Endothelial cell of umbilical vein (primary cell): ENCODE results near the gene NFIA. TPM values are rescaled to one million over a fixed set of nuclear protein-coding genes. Genes with fewer than 3 reads are reported as not detected.

ENCODE experiments used
- BruUV-seq: library from RNA; stranded (reverse); fragments of 400-500 nt; replicated peaks from 2 replicates; lab custom pipeline; 2021; lab: Mats Ljungman, UMichigan
- CTCF ChIA-PET: fragments of 300-600, 350-600 bp; sonication (Branson Sonifier 250); formaldehyde crosslinking; loops from one replicate; lab custom pipeline; 2021; ENCODE audit warnings: antibody characterized with exemption, inconsistent platforms; lab: Charles Lee
- POLR2A ChIA-PET: fragments of 300-600, 350-600 bp; sonication (Branson Sonifier 250); formaldehyde crosslinking; loops from one replicate; lab custom pipeline; 2021; ENCODE audit warnings: antibody characterized with exemption, inconsistent platforms; lab: Charles Lee
- DNase-seq: peaks from one replicate; pipeline ENCODE4 v3.0.0-alpha.2; 2011; ENCODE audit warnings: low read depth, low spot score
- FAIRE-seq: peaks from 2 replicates; lab custom pipeline; 2011; peaks lifted over from hg19 to GRCh38; lab: Jason Lieb, UNC
- H2AFZ ChIP-seq: 2 replicates; pipeline ENCODE4 v1.6.0; 2012; ENCODE audit warnings: low read depth, low read length, control low read depth, inconsistent platforms
- H3K27ac ChIP-seq: 2 replicates; pipeline ENCODE4 v1.5.1; 2011; ENCODE audit warnings: low read depth, mild to moderate bottlenecking, control low read depth, low read length, moderate library complexity; ENCODE audit not compliant: insufficient read depth
- H3K27me3 ChIP-seq, 2 experiments: 2 replicates each; pipeline versions ENCODE4 v1.6.0 to v1.6.1; 2011; ENCODE audit warnings: low read length in 2 of 2, mixed read lengths in 1 of 2; ENCODE audit not compliant: control insufficient read depth in 2 of 2, insufficient read depth in 2 of 2
- H3K36me3 ChIP-seq, 2 experiments: 2 replicates in 1 of 2; 3 replicates in 1 of 2; pipeline ENCODE4 v1.5.1; 2011; ENCODE audit warnings: low read length in 2 of 2, mild to moderate bottlenecking in 1 of 2, moderate library complexity in 1 of 2; ENCODE audit not compliant: control insufficient read depth in 2 of 2, insufficient read depth in 2 of 2; ENCODE audit errors: extremely low read depth in 1 of 2
- H3K4me1 ChIP-seq: 3 replicates; pipeline ENCODE4 v1.5.1; 2011; ENCODE audit warnings: mild to moderate bottlenecking, low read length; ENCODE audit not compliant: control insufficient read depth, insufficient read depth; ENCODE audit errors: extremely low read depth
- H3K4me2 ChIP-seq: 2 replicates; pipeline ENCODE4 v1.6.1; 2011; ENCODE audit warnings: low read length, control low read depth, mixed read lengths; ENCODE audit not compliant: insufficient read depth
- H3K4me3 ChIP-seq, 3 experiments: fragments of 200-600 bp in 1 of 3; sonication (generic), shearing (Covaris generic) in 1 of 3; replicated peaks in 1 of 3; 2 replicates each; pipeline ENCODE4 v1.5.1; 2011 to 2016; ENCODE audit warnings: control low read depth in 3 of 3, low read length in 3 of 3, mild to moderate bottlenecking in 2 of 3, inconsistent platforms in 1 of 3, low read depth in 1 of 3, moderate library complexity in 1 of 3; ENCODE audit not compliant: insufficient read depth in 1 of 3
- H3K79me2 ChIP-seq: 2 replicates; pipeline ENCODE4 v1.6.0; 2012; ENCODE audit warnings: low read length, inconsistent platforms; ENCODE audit not compliant: control insufficient read depth, insufficient read depth
- H3K9ac ChIP-seq: replicated peaks from 2 replicates; pipeline ENCODE3; 2011; ENCODE audit warnings: low read length, control low read depth; ENCODE audit not compliant: insufficient read depth; ENCODE audit errors: extremely low read depth
- H3K9me1 ChIP-seq: replicated peaks from 3 replicates; pipeline ENCODE4 v1.6.0; 2011; ENCODE audit warnings: mild to moderate bottlenecking, low read length; ENCODE audit not compliant: control insufficient read depth, insufficient read depth; ENCODE audit errors: extremely low read depth
- H3K9me3 ChIP-seq: replicated peaks from 2 replicates; pipeline ENCODE4 v1.5.1; 2012; ENCODE audit warnings: low read length, inconsistent platforms; ENCODE audit not compliant: control insufficient read depth, insufficient read depth
- H4K20me1 ChIP-seq: replicated peaks from 2 replicates; pipeline ENCODE3; 2011; ENCODE audit warnings: mild to moderate bottlenecking, low read length; ENCODE audit not compliant: control insufficient read depth, insufficient read depth; ENCODE audit errors: extremely low read depth
- CTCF ChIP-seq, 2 donors: IDR thresholded peaks; 1 replicate in 1 of 2; 2 replicates in 1 of 2; pipeline ENCODE4 v1.5.1; 2011; ENCODE audit warnings: low read length in 2 of 2, mild to moderate bottlenecking in 2 of 2, moderate library complexity in 2 of 2, control low read depth in 1 of 2, inconsistent platforms in 1 of 2, low read depth in 1 of 2; ENCODE audit not compliant: insufficient read depth in 1 of 2; ENCODE audit errors: extremely low read depth in 1 of 2
- EZH2 ChIP-seq: IDR thresholded peaks from 2 replicates; pipeline ENCODE4 v1.6.1; 2012; ENCODE audit warnings: borderline replicate concordance, low read depth, mild to moderate bottlenecking, moderate library complexity, low read length, inconsistent platforms; ENCODE audit not compliant: severe bottlenecking
- FOS ChIP-seq: IDR thresholded peaks from 2 replicates; pipeline ENCODE4 v1.6.1; 2011; ENCODE audit warnings: mild to moderate bottlenecking, low read length, moderate library complexity, borderline replicate concordance; ENCODE audit not compliant: insufficient read depth
- GATA2 ChIP-seq: IDR thresholded peaks from 2 replicates; pipeline ENCODE4 v1.7.0; 2011; ENCODE audit warnings: low read depth, mild to moderate bottlenecking, moderate library complexity, mixed read lengths, low read length; ENCODE audit not compliant: insufficient read length, insufficient read depth
- JUN ChIP-seq: IDR thresholded peaks from 2 replicates; pipeline ENCODE4 v1.6.1; 2011; ENCODE audit warnings: borderline replicate concordance, low read depth; ENCODE audit not compliant: insufficient read length, insufficient read depth
- MAX ChIP-seq: IDR thresholded peaks from 2 replicates; pipeline ENCODE4 v1.6.1; 2011; ENCODE audit not compliant: insufficient read depth, insufficient read length
- MYC ChIP-seq: IDR thresholded peaks from one replicate; pipeline ENCODE4 v1.6.1; 2011; ENCODE audit warnings: mild to moderate bottlenecking, low read depth, low read length
- POLR2A ChIP-seq: IDR thresholded peaks from 2 replicates; pipeline ENCODE4 v1.6.1; 2012; ENCODE audit warnings: low read depth, mild to moderate bottlenecking, control low read depth, low read length
- POLR2AphosphoS5 ChIP-seq: IDR thresholded peaks from 2 replicates; pipeline ENCODE4 v1.6.1; 2012; ENCODE audit warnings: low read depth, mild to moderate bottlenecking, control low read depth, low read length, moderate library complexity; ENCODE audit not compliant: insufficient read depth
- dilution Hi-C: fragments of 300-500 bp; cut with MboI; formaldehyde crosslinking; loops from one replicate; pipeline ENCODE4 v1.15.0; 2019; ENCODE audit warnings: low sequenced_read_pairs; ENCODE audit not compliant: extremely low pct_ligation_motif_present
- intact Hi-C: fragments of 100-400 bp; cut with micrococcal nuclease; formaldehyde crosslinking; loops from one replicate; pipeline ENCODE4 v1.10.0; 2022
- polyA plus RNA-seq, 4 experiments: library from polyadenylated mRNA; depleted of rRNA in 3 of 4; stranded (reverse) in 3 of 4; unstranded in 1 of 4; fragments of >200 nt; gene quantifications; 2 replicates each; pipeline versions ENCODE4 v1.2.1 to v1.2.3, GENCODE V29; 2011 to 2012; ENCODE audit warnings: missing spikeins in 1 of 4
- total RNA-seq: library from RNA; stranded (reverse); gene quantifications from 2 replicates; pipeline ENCODE4 v1.2.3, GENCODE V29; 2021

Gene NFIA
- total and polyA plus RNA-seq, 2 donors (not counting 3 experiments of a cell fraction or from before 2014, with no cell fraction given) = 25.5 to 47.0 TPM

DNA sequence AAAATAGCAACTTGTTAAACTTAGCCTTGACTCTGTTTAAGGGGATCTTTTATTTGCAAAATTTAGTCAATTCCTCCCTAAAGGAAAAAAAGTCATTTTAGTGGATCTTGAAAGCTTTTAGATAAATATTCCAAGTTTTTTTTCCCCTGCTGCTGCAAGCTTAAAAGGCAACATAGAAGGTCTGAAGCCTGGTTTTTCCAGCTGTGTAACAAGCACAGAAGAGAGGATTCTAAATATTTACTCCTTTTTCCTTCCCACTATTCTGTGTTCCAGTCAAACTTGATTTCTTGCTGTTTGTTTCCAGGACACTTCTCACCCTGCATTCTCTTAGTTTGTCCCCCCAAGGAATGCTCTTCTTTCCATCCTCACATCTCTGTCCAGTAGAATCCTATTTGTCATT is 86.7 kb downstream of the NFIA start:
- CTCF ChIA-PET = interaction anchor here (2.7 kb wide), 1 partner anchor 12 kb away, joined by 12 read pairs; no protein-coding TSS in a partner anchor
- intact Hi-C loops = no loop called here

More for the DNA sequence above, 86.7 kb downstream of the NFIA start:
- no peak overlapping the region for H3K27ac ChIP-seq
- peaks cover 8% of the 10 kb centered on the region for H3K4me1 ChIP-seq
- BruUV-seq = no TSS peak
- H3K9me1 ChIP-seq = no peaks in the 10 kb centered on the region
- POLR2A ChIA-PET = no interaction called here
- H3K9me3 ChIP-seq = no peaks in the 10 kb centered on the region
- no peak overlapping the region for H3K4me2 ChIP-seq
- no peak overlapping the region for H3K4me3 ChIP-seq
- no peak overlapping the region for H3K9ac ChIP-seq
- TF ChIP-seq FOS (no peak), CTCF (IDR thresholded peaks at IDR 0.05; ENCODE audit: extremely low read depth in 1 of 2, insufficient read depth in 1 of 2, low read depth in 1 of 2, low read length in 2 of 2) (no peak), JUN (no peak), EZH2 (no peak), POLR2A (no peak), POLR2AphosphoS5 (no peak), GATA2 (no peak), MYC (no peak), MAX (no peak)
- no peaks in the 10 kb centered on the region for H3K36me3 ChIP-seq
- no peak overlapping the region for H2AFZ ChIP-seq
- FAIRE-seq = no peak
- H3K79me2 ChIP-seq = peaks cover 5% of the 10 kb centered on the region
- dilution Hi-C loops = no loop called here
- no peak for DNase-seq
- H3K27me3 ChIP-seq = no peaks in the 10 kb centered on the region
- no peaks in the 10 kb centered on the region for H4K20me1 ChIP-seq
